Fibroblast of skin of abdomen (primary cell): ENCODE results near the gene CDHR2.

Experiments used
- DNase-seq: peaks from one replicate; pipeline ENCODE4 v3.0.0-alpha.2; 2013

The CDHR2 gene

DNA sequence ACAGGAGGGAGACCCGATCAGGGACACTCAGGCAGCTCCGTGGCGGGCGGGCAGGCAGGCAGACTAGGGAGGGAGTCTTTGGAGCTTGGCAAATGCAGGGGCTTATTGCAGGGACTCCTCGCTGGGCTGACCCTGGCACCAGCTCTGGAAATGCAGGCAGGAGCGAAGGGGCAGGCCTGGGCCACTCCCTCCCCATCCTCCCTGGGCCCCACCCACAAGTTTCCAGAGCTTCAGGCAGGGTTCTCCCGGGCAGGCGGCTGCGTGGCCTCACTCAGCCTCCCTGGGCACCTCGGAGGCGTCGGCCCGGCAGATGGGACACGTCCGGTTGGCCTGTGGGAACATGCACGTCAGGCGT, 20.4 kb upstream of the CDHR2 start:
- no peak for DNase-seq

- no peak for DNase-seq
These were observed 19.9 kb upstream of the CDHR2 start for GRCh38 chr5:176529116-176529740.

- DNase-seq, result no peak
These were observed 19.4 kb upstream of the CDHR2 start for GRCh38 chr5:176529741-176530141.

DNA sequence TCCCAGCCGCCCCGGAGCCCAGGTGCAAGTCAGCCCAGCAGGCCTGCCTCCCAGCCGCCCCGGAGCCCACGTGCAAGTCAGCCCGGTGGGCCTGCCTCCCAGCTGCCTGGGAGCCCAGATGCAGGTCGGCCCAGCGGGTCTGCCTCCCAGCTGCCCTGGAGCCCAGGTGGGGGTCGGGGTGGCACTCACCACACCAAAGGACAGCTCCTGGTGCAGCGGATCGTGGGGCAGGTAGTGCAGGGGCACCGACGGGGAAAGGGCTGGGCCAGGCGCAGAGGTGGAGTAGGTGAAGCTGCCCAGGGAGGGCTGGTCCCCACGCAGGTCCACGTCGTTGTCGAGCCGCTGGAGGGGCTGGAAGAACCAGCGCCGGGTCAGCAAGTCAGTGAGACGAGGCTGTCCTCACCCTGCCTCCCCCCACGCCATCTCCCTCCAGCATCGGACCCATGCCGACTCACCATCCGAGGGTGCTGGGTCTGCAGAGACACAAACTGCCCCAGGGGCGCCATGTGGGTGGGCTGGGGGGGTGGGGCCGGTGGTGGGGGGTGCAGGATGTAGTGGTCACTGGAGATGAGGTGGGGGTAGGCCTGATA, 18.7 kb upstream of the CDHR2 start:
- no peak for DNase-seq

DNA sequence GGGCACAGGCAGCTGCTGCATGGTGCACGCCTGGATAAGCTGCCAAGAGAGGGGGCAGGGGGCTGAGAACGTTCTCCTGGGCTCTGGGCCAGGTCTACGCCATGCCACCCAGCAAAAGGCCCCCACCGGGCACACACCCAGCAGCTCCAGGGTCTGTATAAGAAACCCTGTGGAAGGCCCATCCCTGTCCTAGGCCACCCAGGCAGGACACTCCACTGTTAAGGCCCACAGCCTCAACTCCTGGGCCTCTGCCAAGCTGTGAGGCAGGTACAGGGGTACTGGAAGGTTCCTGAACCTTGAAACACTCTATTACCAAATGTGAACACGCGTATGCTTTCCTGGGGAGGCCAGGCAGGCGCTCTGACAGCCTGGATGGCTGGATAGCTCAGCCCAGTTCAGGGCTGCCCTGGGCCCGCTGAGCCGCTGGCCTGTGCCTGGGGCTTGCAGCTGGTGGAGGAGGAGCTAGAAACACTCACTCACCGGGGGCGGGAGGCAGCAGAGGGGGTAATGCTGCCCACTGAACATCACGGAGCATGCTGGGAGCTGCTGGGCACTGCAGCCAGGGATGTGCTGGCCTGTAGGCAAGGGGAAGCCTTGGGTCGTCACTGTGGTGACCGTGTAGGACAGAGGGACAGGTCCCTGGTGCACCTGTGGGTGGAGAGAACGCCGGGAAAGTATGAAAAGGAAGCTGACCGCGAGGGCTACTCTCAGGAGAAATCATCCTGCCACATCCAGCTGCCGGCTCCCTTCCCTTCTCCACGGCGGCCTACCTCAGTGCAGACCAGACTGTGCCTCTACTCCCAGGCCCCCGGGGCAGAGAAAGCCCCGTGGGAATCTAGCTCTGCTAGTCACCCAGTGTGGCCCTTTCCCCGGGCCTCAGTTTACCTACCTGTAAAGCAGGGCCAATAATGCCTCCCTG, 17.9 kb upstream of the CDHR2 start:
- DNase-seq, result no peak

DNA sequence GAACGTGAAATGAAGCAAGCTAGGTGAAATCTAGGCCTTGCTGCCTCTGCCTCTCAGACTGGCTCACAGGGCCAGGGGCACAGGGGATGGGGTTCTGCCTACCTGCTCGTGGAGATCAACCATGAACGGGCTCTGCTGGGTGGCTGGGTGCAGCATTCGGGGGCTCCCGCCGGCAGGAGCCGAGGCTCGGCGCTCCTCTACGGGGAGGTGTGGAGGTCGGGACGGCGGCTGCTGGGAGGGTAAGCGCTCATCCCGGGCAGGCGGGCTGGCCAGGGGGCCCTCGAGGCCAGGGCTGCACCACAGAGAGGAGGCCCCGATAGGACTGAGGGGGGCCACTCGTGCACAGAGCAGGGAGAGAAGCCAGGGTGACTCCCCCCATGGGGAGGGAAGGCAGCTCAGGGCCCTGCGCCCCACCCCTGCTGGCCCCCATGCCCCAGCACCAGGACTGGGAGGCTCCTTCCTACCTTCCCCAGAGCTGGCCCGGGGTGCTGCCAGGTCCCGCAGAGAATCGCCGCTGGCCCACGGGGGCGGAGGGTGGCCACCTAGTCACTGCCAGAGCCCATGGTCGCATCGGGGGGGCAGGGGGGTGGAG, 17.1 kb upstream of the CDHR2 start:
- no peak for DNase-seq

DNA sequence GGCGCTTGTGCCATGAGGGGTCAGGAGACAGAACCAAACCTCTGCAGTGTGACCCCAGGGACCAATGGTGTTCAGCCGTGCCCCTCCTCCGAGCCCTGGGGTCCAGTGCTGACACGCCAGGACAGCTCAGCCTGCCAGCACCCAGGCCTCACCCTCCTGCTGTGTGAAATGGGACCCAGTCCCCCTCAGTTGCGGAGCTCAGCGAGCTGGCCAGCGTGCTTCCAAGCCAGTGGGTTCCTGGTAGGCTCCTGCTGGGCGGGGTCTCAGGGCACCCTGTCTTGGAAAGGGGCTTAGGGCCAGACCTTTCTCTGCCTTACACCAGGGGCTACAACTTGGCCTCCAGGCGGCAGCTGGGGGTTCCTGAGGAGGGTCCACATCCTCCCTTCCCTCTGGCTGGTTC, 16.3 kb upstream of the CDHR2 start:
- no peak for DNase-seq

- DNase-seq, result no peak
These were observed 15.8 kb upstream of the CDHR2 start for GRCh38 chr5:176533390-176533789.

DNA sequence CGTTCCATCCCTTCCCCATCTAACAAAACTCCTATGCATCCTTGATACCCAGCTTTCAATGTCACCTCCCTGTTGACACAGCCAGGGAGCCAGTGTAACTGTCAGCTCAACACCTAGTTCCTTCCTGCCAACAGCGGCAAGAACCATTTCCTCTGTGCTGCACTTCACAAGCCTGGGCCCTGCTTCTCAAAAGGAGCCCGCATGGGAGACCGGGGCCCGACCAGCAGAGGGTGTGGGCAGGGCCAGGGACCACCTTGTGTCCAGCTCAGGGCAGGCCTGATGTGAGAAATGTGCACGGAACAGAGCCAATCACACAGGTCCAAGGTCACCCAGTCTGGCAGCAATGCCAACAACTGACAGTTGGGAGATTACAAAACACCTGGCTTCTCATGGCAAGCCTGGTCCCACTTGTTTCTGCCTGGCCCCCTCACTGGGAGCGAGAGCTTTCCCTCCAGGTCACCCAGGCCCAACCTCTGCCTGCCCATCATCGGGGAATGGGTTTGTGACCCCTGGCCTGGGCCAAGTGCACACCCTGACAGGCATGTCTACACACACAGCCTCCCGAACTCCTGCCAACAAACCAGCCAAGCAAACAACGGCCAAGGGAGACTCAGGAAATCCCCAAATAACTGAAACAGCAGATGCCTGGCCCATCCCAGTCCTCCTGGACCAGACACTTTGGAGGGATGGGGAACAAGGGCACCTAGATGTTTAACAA, 15.1 kb upstream of the CDHR2 start:
- DNase-seq, result no peak

DNA sequence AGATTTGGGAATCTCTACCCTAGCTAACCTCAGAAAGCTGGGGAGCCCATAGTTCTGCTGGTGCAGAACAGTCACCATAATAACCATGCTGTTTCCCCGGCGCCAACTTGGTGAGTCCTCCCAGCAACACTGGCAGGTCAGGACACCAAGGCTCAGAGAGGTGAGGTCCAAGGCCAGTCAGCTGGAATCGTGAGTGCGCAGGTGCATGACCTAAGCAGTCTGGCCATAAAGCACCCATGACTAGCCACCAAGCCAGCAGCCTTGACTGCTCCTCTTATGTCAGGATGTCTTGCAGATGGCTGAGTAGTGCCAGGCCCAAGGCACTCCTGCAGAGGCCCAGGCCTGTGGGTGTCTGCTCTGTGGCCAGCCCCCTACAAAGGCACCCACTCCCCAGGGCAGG, 14.5 kb upstream of the CDHR2 start:
- no peak for DNase-seq

GRCh38 chr5:176535101-176535663, 14.0 kb upstream of the CDHR2 start:
- peak; percentile 27 for DNase-seq

GRCh38 chr5:176535664-176536131, 13.4 kb upstream of the CDHR2 start:
- DNase-seq, result no peak

DNA sequence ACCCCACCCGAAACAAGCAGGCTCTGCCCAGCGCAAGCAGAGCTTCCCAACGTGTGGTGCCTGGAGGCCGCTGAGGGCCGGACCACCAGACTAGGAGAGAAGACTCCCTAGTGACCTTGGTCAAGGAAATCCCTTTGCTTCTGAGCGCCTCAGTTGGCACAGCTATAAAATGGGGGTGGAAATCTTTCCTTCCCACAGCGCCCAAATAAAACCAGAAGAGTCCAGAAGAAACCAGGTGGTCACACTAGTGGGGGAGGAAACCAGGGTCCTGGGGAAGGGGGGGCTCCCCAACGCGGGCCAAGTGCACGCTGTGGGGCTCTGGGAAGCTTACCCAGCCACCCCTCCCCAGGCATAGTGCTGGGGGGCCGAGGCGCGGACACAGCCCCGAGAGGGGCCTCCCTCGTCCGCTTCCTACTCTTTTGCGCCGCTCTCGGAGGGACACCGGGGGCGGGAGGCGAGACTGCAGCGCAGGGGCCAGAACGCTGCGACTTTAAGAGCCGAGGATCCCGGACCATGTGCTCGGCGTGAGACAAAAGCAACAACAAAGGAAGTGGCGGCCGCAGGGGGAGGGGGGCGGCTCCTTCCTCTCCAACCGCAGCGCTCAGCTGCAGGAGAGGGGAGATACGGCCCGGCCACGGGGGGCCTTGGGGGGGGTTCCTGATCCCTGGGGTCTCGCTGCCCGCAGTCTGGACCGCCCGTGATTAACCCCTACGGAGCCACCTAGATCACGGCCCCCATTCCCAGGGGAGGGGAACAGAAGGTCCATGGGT, 12.8 kb upstream of the CDHR2 start:
- peak; percentile 85 for DNase-seq

DNA sequence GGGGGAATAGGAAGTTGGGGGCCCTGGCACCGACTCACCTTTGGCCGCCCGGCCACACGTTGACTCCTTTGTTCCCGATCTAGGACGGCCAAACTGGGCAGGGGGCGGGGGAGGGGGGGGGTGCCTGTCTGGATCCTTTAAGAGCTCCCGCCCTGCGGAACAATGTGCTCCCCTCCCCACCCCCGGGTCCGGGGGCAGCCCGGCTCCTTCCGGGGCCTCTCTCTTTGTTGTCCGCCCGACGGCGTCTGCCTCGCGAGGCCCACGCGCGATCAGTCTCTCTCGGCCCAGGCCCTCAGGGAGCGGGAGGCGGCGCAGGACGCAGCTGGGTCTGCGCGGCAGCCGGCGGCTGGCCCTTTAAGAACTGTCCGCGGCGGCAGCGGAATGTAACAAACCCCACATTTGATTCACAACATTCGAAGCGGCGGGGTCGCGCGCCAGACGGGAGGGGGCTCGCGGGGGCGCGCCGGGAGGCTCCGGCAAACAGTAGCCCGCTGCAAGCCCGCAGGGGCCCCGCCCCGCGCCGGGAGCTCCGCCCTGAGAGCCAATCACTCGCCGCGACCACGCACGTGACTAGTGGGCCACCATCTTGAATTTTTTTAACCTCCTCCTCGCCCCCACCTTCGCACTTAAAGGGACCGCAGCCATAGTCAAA, 12.1 kb upstream of the CDHR2 start, which contains the start of gene RNF44:
Gene RNF44, minus strand, starts transcription at position 501 of the 652 bp plus-strand sequence. CDS start 4,930 bp downstream, outside the sequence.
- peak; percentile 98 for DNase-seq

- peak; percentile 100 for DNase-seq
These were observed 11.4 kb upstream of the CDHR2 start for GRCh38 chr5:176537554-176538229.

GRCh38 chr5:176538230-176538988, 10.7 kb upstream of the CDHR2 start:
- DNase-seq, result no peak

DNA sequence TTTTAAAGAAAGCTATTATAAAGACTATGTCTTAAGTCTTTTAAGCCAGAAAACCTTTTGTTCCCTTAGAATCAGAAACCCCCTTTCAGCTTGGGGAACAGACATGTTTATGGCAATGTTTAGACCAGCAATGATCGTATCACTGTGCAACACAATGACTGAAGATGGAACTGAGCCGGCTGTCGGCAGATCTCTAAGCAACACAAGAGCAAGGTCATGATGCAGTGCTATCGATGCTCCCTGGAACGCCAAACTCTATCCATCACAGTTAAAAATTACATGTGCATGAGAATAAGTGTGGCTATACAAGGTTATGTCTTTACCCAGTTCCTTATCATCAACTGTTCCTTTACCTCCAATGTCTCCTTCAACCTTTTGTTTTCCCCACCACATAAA, 10.2 kb upstream of the CDHR2 start:
- DNase-seq, result no peak

- no peak for DNase-seq
These were observed 8.7 kb upstream of the CDHR2 start for GRCh38 chr5:176540476-176540899.

DNA sequence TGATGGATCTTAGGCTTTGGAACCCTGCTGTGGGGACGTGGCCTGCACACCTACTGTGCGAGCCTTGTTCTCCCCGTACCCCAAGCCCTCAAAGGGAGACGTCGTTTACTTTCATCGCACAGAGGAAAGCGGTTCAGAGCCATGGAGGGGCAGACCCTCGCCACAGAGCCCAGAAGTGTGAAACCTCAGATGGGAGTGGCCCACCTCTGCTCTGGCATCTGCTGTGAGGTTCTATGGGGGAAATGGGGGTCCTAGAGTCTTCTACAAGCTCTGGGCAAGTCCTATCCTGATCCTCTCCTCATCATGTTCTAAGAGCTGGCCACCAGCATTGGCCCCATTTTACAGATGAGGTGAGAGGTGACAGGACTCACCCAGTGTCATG, 8.2 kb upstream of the CDHR2 start:
- DNase-seq, result no peak
